OCI-LY1 (cell line): ENCODE measurements around the gene OXCT2.

Experiments
- H2AFZ ChIP-seq: fragments of 200-600 bp; sonication (generic), shearing (Covaris generic); 2 replicates; pipeline ENCODE4 v1.6.0; 2014; ENCODE audit warnings: antibody characterized with exemption, mild to moderate bottlenecking, low read length
- H3F3A ChIP-seq: fragments of 200-600 bp; sonication (generic), shearing (Covaris generic); 2 replicates; pipeline ENCODE4 v1.6.0; 2014; ENCODE audit warnings: mild to moderate bottlenecking, antibody characterized with exemption, low read length, moderate library complexity; ENCODE audit not compliant: insufficient read depth
- H3K27ac ChIP-seq: fragments of 200-600 bp; sonication (generic); 2 replicates; pipeline ENCODE4 v1.5.1; 2014; ENCODE audit warnings: low read length, mixed run types, mild to moderate bottlenecking, low read depth; ENCODE audit not compliant: poor library complexity, severe bottlenecking
- H3K27me3 ChIP-seq: fragments of 200-600 bp; sonication (generic); 2 replicates; pipeline ENCODE4 v1.6.0; 2014; ENCODE audit warnings: antibody characterized with exemption, mild to moderate bottlenecking, low read length, moderate library complexity; ENCODE audit not compliant: insufficient read depth
- H3K36me3 ChIP-seq: fragments of 200-600 bp; sonication (generic); 2 replicates; pipeline ENCODE4 v1.6.1; 2014; ENCODE audit warnings: mild to moderate bottlenecking, antibody characterized with exemption, low read length, moderate library complexity, mixed read lengths; ENCODE audit not compliant: insufficient read depth
- H3K4me1 ChIP-seq: fragments of 200-600 bp; sonication (generic); 2 replicates; pipeline ENCODE4 v1.5.1; 2014; ENCODE audit warnings: mild to moderate bottlenecking, low read length, moderate library complexity; ENCODE audit not compliant: insufficient read depth, severe bottlenecking
- H3K4me2 ChIP-seq: fragments of 200-600 bp; sonication (generic), shearing (Covaris generic); 2 replicates; pipeline ENCODE4 v1.6.1; 2014; ENCODE audit warnings: low read length
- H3K4me3 ChIP-seq: fragments of 200-600 bp; sonication (generic); 2 replicates; pipeline ENCODE4 v1.5.1; 2014; ENCODE audit warnings: low read length, low read depth, mild to moderate bottlenecking, mixed read lengths; ENCODE audit not compliant: poor library complexity, severe bottlenecking
- H3K79me2 ChIP-seq: fragments of 200-600 bp; shearing (Covaris generic); 2 replicates; pipeline ENCODE4 v1.6.1; 2016; ENCODE audit warnings: mixed run types, low read length, mixed read lengths; ENCODE audit not compliant: insufficient read depth
- H3K9ac ChIP-seq: fragments of 200-600 bp; sonication (generic), shearing (Covaris generic); 2 replicates; pipeline ENCODE4 v1.6.1; 2014; ENCODE audit warnings: mild to moderate bottlenecking, low read length, mixed read lengths
- H3K9me2 ChIP-seq: fragments of 200-600 bp; sonication (generic), shearing (Covaris generic); 2 replicates; pipeline ENCODE4 v1.6.1; 2014; ENCODE audit warnings: low read depth, mild to moderate bottlenecking, low read length, mixed read lengths
- H3K9me3 ChIP-seq: fragments of 200-600 bp; shearing (Covaris generic); 2 replicates; pipeline ENCODE4 v1.6.1; 2014; ENCODE audit warnings: low read length, mixed read lengths
- H4K20me1 ChIP-seq: fragments of 200-600 bp; sonication (generic), shearing (Covaris generic); 2 replicates; pipeline ENCODE4 v1.6.0; 2016; ENCODE audit warnings: mild to moderate bottlenecking, low read length; ENCODE audit not compliant: insufficient read depth
- CTCF ChIP-seq: fragments of 200-600 bp; sonication (generic), shearing (Covaris generic); IDR thresholded peaks from 2 replicates; pipeline ENCODE4 v1.5.1; 2017; ENCODE audit warnings: mild to moderate bottlenecking, antibody characterized with exemption, low read length, moderate library complexity, mixed read lengths
- EZH2 ChIP-seq: fragments of 200-600 bp; sonication (generic), shearing (Covaris generic); IDR thresholded peaks from 2 replicates; pipeline ENCODE4 v1.8.0; 2017; ENCODE audit warnings: borderline replicate concordance, mixed run types, mild to moderate bottlenecking, antibody characterized with exemption, low read length, moderate library complexity, mixed read lengths

OXCT2 gene

GRCh38 chr1:39732730-39733129 is 38.4 kb downstream of the OXCT2 start:
- H3K9me2 ChIP-seq: no peaks in the 10 kb centered on the region
- no peaks in the 10 kb centered on the region for H3K9me3 ChIP-seq
- H2AFZ ChIP-seq: no peak overlapping the region
- H3K27ac ChIP-seq: no peak overlapping the region
- H4K20me1 ChIP-seq: no peaks in the 10 kb centered on the region
- H3K4me3 ChIP-seq: no peak overlapping the region
- no peak overlapping the region for H3K4me2 ChIP-seq
- H3K36me3 ChIP-seq: no peaks in the 10 kb centered on the region
- TF ChIP-seq CTCF (no peak), EZH2 (no peak)
- no peaks in the 10 kb centered on the region for H3K79me2 ChIP-seq
- no peak overlapping the region for H3K9ac ChIP-seq
- H3F3A ChIP-seq: no peaks in the 10 kb centered on the region
- no peaks in the 10 kb centered on the region for H3K27me3 ChIP-seq
- peaks cover 12% of the 10 kb centered on the region for H3K4me1 ChIP-seq

DNA sequence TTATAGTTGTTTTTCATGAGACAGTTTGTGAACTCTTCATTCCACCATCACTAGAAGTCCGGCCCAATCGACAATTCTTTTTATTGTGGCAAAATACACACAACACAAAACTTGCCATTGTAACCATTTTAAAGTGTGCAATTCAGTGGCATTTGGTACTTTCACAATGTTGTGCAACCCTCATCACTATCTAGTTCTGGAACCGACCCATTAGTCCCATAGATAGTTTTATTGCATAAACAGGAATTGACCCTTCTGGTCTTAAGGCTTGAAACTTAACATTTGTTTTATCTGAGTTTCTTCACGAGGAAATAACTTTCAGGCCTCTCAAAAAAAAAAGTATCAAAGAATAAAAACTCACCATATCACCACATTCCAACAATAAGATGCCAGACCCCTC is 41.3 kb downstream of the OXCT2 start:
- no peaks in the 10 kb centered on the region for H4K20me1 ChIP-seq
- H3K4me3 ChIP-seq: no peak overlapping the region
- H3K9ac ChIP-seq: no peak overlapping the region
- no peak overlapping the region for H3K4me2 ChIP-seq
- H3K36me3 ChIP-seq: no peaks in the 10 kb centered on the region
- no peak overlapping the region for H3K27ac ChIP-seq
- H3K4me1 ChIP-seq: peaks cover 16% of the 10 kb centered on the region
- H3K27me3 ChIP-seq: no peaks in the 10 kb centered on the region
- H3K9me3 ChIP-seq: no peaks in the 10 kb centered on the region
- no peaks in the 10 kb centered on the region for H3K79me2 ChIP-seq
- H3F3A ChIP-seq: no peaks in the 10 kb centered on the region
- H3K9me2 ChIP-seq: no peaks in the 10 kb centered on the region
- TF ChIP-seq CTCF (no peak), EZH2 (no peak)
- no peak overlapping the region for H2AFZ ChIP-seq

DNA sequence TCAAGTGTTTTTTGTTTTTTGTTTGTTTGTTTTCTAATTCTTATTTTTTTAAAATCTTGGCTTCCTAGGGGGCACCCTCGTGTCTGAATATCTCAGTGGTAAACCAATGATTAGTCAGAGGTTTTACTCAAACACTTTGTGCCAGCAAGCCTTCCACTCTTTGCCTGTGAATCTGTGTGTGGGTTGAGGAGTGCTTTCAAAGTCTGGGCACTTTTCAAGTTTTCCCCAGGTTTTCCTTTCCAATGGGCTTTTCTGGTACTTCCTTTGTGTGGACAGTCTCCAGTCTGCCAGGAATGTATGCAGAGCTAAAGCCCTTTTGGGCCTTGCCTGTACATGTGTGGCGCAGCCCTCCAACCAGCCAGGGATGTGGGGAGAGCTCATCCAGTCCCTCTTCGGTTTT is 42.1 kb downstream of the OXCT2 start:
- Histone ChIP-seq H3K27me3 (no peaks in the 10 kb centered on the region), H3K79me2 (no peaks in the 10 kb centered on the region), H3K4me2 (no peak overlapping the region), H3K9ac (no peak overlapping the region), H2AFZ (no peak overlapping the region), H4K20me1 (no peaks in the 10 kb centered on the region), H3K4me1 (peaks cover 16% of the 10 kb centered on the region), H3F3A (no peaks in the 10 kb centered on the region), H3K9me2 (no peaks in the 10 kb centered on the region), H3K27ac (no peak overlapping the region), H3K36me3 (no peaks in the 10 kb centered on the region), H3K4me3 (no peak overlapping the region), H3K9me3 (no peaks in the 10 kb centered on the region)
- TF ChIP-seq EZH2: no peak
- TF ChIP-seq CTCF: no peak
